Pancreas (tissue), 10 donors: ENCODE measurements around the gene CYP1A2. TPM values are rescaled to one million over a fixed set of nuclear protein-coding genes. Genes with fewer than 3 reads are reported as not detected.

Experiments
- ATAC-seq, 4 donors: fragments of 200-7000 bp; cut with Tn5 transposase; one replicate each; pipeline versions ENCODE4 v1.8.0 to v1.9.1; 2020; ENCODE audit warnings: mild to moderate bottlenecking in 4 of 4, moderate library complexity in 4 of 4
- DNase-seq, 6 donors: peaks; one replicate each; pipeline ENCODE4 v3.0.0-alpha.2; 2020
- FAIRE-seq: peaks from 2 replicates; lab custom pipeline; 2012; peaks lifted over from hg19 to GRCh38; lab: Jason Lieb, UNC
- H3K27ac ChIP-seq, 4 donors: fragments of 200-600 bp; sonication (generic); 1 replicate in 3 of 4; 2 replicates in 1 of 4; pipeline versions ENCODE4 v1.5.0 to v1.8.0; 2020
- H3K27me3 ChIP-seq, 4 donors: fragments of 200-600 bp; one replicate each; pipeline ENCODE4 v1.8.0; 2021
- H3K36me3 ChIP-seq, 3 donors: fragments of 200-600 bp; sonication (generic) in 1 of 3; one replicate each; pipeline versions ENCODE4 v1.5.0 to v1.8.0; 2020 to 2021
- H3K4me1 ChIP-seq, 3 donors: fragments of 200-600 bp; one replicate each; pipeline ENCODE4 v1.8.0; 2021
- H3K4me3 ChIP-seq, 4 donors: fragments of 200-600 bp; sonication (generic) in 2 of 4; one replicate each; pipeline versions ENCODE4 v1.5.0 to v1.8.0; 2020 to 2021
- H3K9me3 ChIP-seq, 4 donors: fragments of 200-600 bp; one replicate each; pipeline ENCODE4 v1.8.0; 2021
- WGBS, 2 donors: extraction: QIAGEN DNeasy Blood & Tissue Kit; methylation state at CpG; one replicate each; pipeline ENCODE4 v1.1.7; 2013; 5-methylcytosine and 5-hydroxymethylcytosine counted together
- intact Hi-C, 3 donors: fragments of 100-400 bp; cut with DNase I; formaldehyde crosslinking; loops; one replicate each; pipeline versions ENCODE4 v1.11.1 to v1.14.2; 2022
- polyA plus RNA-seq, 2 donors: library from polyadenylated mRNA; stranded (reverse); fragments of 200-250 nt; gene quantifications; one replicate each; pipeline ENCODE4 v1.2.3, GENCODE V29; 2013
- total RNA-seq, 6 donors: library from RNA; stranded (reverse); fragmentation: NEBNext Ultra II Directional in 4 of 6; extraction: Animal tissue kit (Norgen Biotek cat#: 25700) in 4 of 6; gene quantifications; one replicate each; pipeline versions ENCODE4 v1.2.1 to v1.2.4, GENCODE V29; 2021 to 2023
- TF ChIP-seq, protein P1 (sequence below), 4 donors: fragments of 200-600 bp; sonication (generic) in 3 of 4; IDR thresholded peaks; one replicate each; pipeline versions ENCODE4 v1.5.0 to v1.8.0; 2021; ENCODE audit warnings: antibody characterized with exemption in 4 of 4
- donor health status: healthy with polysubstance abuse.
- donor health status: DM: no; HTN: no; CAD: no; lungs with moderate emphysema.
- donor health status: DM: no; HTN: no; CAD: no.
- donor health status: control.
- donor health status: control.
- donor health status: Bipolar disorder and iron deficiency.
- donor health status: DM: yes; HTN: yes; CAD: no.
- donor health status: DM: no; HTN: no; CAD: no.
- donor health status: DM: no; HTN: no; CAD: no.
- donor health status: DM: yes; HTN: yes; CAD: no.

Gene CYP1A2
- total and polyA plus RNA-seq, 8 donors: 0.06 TPM; not detected in 7

- TF ChIP-seq, protein P1, sequence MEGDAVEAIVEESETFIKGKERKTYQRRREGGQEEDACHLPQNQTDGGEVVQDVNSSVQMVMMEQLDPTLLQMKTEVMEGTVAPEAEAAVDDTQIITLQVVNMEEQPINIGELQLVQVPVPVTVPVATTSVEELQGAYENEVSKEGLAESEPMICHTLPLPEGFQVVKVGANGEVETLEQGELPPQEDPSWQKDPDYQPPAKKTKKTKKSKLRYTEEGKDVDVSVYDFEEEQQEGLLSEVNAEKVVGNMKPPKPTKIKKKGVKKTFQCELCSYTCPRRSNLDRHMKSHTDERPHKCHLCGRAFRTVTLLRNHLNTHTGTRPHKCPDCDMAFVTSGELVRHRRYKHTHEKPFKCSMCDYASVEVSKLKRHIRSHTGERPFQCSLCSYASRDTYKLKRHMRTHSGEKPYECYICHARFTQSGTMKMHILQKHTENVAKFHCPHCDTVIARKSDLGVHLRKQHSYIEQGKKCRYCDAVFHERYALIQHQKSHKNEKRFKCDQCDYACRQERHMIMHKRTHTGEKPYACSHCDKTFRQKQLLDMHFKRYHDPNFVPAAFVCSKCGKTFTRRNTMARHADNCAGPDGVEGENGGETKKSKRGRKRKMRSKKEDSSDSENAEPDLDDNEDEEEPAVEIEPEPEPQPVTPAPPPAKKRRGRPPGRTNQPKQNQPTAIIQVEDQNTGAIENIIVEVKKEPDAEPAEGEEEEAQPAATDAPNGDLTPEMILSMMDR (IDR thresholded peaks at IDR 0.05): no peak
- H3K27ac ChIP-seq: no peak overlapping the region
- no peak overlapping the region for H3K4me3 ChIP-seq
- no peak for ATAC-seq
- H3K36me3 ChIP-seq: no peaks in the 10 kb centered on the region
- 80 to 90% methylated on average over 4 of the region's 4 CpGs for WGBS, 2 donors
- no peak for DNase-seq
- FAIRE-seq: no peak
- H3K4me1 ChIP-seq: peaks cover 0 to 6% (median 0%) of the 10 kb centered on the region in 3 donors
- intact Hi-C loops: loop anchor here in 1 of 3 donors (10.0 kb wide), 1 partner anchor 169 kb away; no protein-coding TSS in a partner anchor
- H3K9me3 ChIP-seq: no peaks in the 10 kb centered on the region
- no peaks in the 10 kb centered on the region for H3K27me3 ChIP-seq
Observed at GRCh38 chr15:74775894-74776293, 27.2 kb downstream of the CYP1A2 start.

DNA sequence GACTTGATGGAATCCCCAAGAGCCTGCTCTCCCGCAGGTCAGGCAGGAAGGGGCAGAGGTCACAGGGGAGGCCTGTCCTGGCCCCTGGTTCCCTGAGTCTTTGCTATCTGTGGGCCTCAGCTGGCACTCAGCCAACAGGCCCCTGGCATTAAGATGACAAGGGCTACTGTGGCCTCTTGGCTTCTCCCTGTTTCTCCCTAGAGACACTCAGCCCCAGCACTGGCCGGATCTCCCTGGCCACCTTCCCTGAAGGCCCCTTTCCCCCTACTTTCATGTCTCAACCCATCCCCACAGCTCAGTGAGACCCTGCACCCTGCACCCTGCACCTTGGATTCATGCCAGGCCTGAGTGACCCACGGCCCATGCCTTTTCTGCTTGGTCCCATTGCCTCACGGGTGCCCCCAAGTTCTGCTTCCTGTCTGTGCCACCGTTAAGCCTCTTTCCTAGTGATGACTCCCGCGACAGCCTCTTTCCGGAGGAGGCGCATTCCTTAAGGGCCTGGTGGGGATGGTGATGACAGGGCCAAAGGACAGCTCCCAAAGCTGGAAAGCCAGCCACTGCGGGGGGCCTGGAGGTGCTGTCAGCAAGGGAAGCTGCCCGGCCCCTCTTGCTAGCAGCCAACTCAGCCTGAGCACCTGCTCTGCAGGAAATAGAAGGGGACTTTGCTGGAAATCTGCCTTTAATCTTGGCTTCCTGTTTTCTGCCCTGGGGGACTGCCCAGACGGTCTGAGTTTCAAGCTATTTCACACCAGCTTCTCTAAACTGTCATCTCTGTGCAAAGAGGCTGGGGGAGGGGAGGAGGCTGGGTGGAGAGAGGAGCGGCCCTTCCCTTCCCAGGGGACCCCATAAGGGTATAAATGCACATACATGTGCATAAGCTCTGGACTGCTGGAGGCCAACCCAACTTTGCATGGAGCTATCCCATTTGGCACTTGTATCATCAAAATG is 28.4 kb downstream of the CYP1A2 start:
- DNase-seq (no peak), FAIRE-seq (no peak), ATAC-seq (peak in 2 of 4 donors; percentile 5 to 29)
- H3K9me3 ChIP-seq: no peaks in the 10 kb centered on the region
- 72 to 78% methylated on average over 13 of the region's 13 CpGs for WGBS, 2 donors
- intact Hi-C loops: loop anchor here in 1 of 3 donors (10.0 kb wide), 1 partner anchor 168 kb away; no protein-coding TSS in a partner anchor
- H3K4me1 ChIP-seq: peaks cover 0 to 10% (median 3%) of the 10 kb centered on the region in 3 donors
- H3K27me3 ChIP-seq: no peaks in the 10 kb centered on the region
- TF ChIP-seq, protein P1 (IDR thresholded peaks at IDR 0.05): no peak
- H3K36me3 ChIP-seq: no peaks in the 10 kb centered on the region
- peak overlapping the region in 1 of 4 donors; percentile 36 for H3K27ac ChIP-seq
- H3K4me3 ChIP-seq: no peak overlapping the region

DNA sequence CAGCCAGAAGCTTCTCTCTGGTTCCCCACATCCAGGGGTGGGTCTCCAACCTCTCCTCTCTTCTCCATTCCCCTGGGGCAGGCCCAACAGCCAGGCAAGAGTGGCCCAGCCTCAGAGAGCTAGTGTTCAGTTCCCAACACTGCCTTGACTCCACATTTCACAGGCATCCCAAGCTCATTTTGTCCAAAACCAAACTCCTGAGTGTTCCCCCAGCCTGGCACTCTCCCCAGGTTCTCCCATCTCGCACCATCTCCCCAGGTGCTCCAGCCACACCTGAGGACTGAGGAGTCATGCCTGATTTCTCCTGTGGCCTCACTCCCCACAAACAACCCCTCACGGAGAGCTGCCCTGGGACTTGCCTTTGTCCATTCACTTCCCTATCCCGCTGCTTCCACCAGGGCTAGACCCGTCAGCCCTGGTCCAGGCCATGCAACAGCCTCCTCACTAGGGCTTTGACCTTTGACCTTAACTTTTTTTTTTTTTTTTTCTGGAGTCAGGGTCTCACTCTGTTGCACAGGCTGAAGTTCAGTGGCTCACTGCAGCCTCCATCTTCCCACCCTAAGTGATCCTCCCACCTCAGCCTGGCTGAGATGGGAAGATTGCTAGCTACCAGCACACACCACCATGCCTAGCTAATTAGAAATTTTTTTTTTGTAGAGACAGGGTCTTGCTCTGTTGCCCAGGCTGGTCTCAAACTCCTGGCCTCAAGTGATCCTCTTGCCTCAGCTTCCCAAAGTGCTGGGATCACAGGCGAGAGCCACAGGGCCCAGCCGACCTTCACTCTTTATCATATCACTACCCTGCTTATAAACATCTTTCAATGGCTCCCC is 29.3 kb downstream of the CYP1A2 start:
- no peak overlapping the region for H3K4me3 ChIP-seq
- no peak for FAIRE-seq
- intact Hi-C loops: loop anchor here in 1 of 3 donors (10.0 kb wide), 1 partner anchor 167 kb away; no protein-coding TSS in a partner anchor

DNA sequence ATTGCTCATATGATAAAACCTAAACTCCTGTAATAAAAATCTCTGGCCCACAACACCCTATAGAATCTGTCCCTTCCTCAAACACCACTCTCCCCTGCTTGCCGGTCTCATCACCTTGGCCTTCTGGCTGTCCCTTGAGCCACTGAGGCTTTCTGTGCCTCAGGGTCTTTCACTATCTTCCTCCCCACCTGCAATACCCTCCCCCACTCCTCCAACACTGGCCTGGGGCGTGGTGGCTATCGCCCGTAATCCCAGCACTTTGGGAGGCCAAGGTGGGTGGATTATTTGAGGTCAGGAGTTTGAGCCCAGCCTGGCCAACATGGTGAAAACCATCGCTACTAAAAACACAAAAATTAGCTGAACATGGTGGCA is 29.9 kb downstream of the CYP1A2 start:
- ATAC-seq (no peak), FAIRE-seq (no peak), DNase-seq (no peak)
- H3K4me1 ChIP-seq: peaks cover 0 to 18% (median 3%) of the 10 kb centered on the region in 3 donors
- intact Hi-C loops: loop anchor here in 1 of 3 donors (10.0 kb wide), 1 partner anchor 166 kb away; no protein-coding TSS in a partner anchor
- no peaks in the 10 kb centered on the region for H3K27me3 ChIP-seq
- TF ChIP-seq, protein P1 (IDR thresholded peaks at IDR 0.05): no peak
- no peaks in the 10 kb centered on the region for H3K36me3 ChIP-seq
- no peaks in the 10 kb centered on the region for H3K9me3 ChIP-seq
- WGBS, 2 donors: 93 to 98% methylated on average over 5 of the region's 5 CpGs
- H3K27ac ChIP-seq: no peak overlapping the region
- no peak overlapping the region for H3K4me3 ChIP-seq

More for the DNA sequence above, 29.3 kb downstream of the CYP1A2 start:
- Histone ChIP-seq H3K36me3 (no peaks in the 10 kb centered on the region), H3K4me1 (peaks cover 0 to 12% (median 3%) of the 10 kb centered on the region in 3 donors), H3K9me3 (no peaks in the 10 kb centered on the region), H3K27ac (no peak overlapping the region), H3K27me3 (no peaks in the 10 kb centered on the region)
- WGBS, 2 donors: 81% methylated on average over 6 of the region's 6 CpGs
- TF ChIP-seq, protein P1 (IDR thresholded peaks at IDR 0.05): no peak
- ATAC-seq (peak in 1 of 4 donors; percentile 12), DNase-seq (no peak)
